Activated B cell treated with CpG ODN at 0.5 μM for 24 hours (primary cell): Measurements from ENCODE around the gene MLLT10. TPM values are rescaled to one million over a fixed set of nuclear protein-coding genes. Genes with fewer than 3 reads are reported as not detected.

Source experiments
- ATAC-seq: fragments of 200-7000 bp; cut with Tn5 transposase; one replicate; pipeline ENCODE4 v1.10.0; 2021; ENCODE audit warnings: low read depth, mild to moderate bottlenecking, moderate library complexity
- CTCF ChIA-PET: fragments of 350-600 bp; sonication (Branson Sonifier 250); formaldehyde crosslinking; loops from one replicate; lab custom pipeline; 2021; ENCODE audit warnings: antibody characterized with exemption; lab: Charles Lee
- POLR2A ChIA-PET: fragments of 350-600 bp; sonication (Branson Sonifier 250); formaldehyde crosslinking; loops from one replicate; lab custom pipeline; 2021; ENCODE audit warnings: antibody characterized with exemption; lab: Charles Lee
- DNase-seq: peaks from one replicate; pipeline ENCODE4 v3.0.0; 2022
- H3K27ac Mint-ChIP-seq: one replicate; pipeline ENCODE4 v1.8.0; 2020; ENCODE audit warnings: mixed read lengths
- H3K27me3 Mint-ChIP-seq: one replicate; pipeline ENCODE4 v1.8.0; 2021; ENCODE audit warnings: mixed read lengths
- H3K36me3 Mint-ChIP-seq: one replicate; pipeline ENCODE4 v1.8.0; 2021; ENCODE audit warnings: low read depth, mixed read lengths
- H3K4me1 Mint-ChIP-seq: one replicate; pipeline ENCODE4 v1.8.0; 2021; ENCODE audit warnings: mixed read lengths
- H3K4me3 Mint-ChIP-seq: one replicate; pipeline ENCODE4 v1.8.0; 2020; ENCODE audit warnings: mild to moderate bottlenecking, mixed read lengths
- H3K9me3 Mint-ChIP-seq: one replicate; pipeline ENCODE4 v1.8.0; 2020; ENCODE audit warnings: mixed read lengths
- CTCF ChIP-seq: fragments of 200-600 bp; IDR thresholded peaks from one replicate; pipeline ENCODE4 v1.8.0; 2022; ENCODE audit warnings: antibody characterized with exemption, mild to moderate bottlenecking
- intact Hi-C: fragments of 100-400 bp; cut with micrococcal nuclease; formaldehyde crosslinking; loops from one replicate; pipeline ENCODE4 v1.15.1; 2024
- total RNA-seq: library from RNA; stranded (reverse); gene quantifications from 2 replicates; pipeline ENCODE4 v1.2.3, GENCODE V29; 2022

The MLLT10 gene
- total RNA-seq, 1 donor from 2014 or later: 48.7 TPM

- Mint-ChIP-seq H3K4me1 (peaks cover 17% of the 10 kb centered on the region), H3K27ac (no peak overlapping the region), H3K36me3 (peaks cover 13% of the 10 kb centered on the region), H3K4me3 (no peak overlapping the region), H3K9me3 (no peaks in the 10 kb centered on the region), H3K27me3 (no peaks in the 10 kb centered on the region)
- ChIA-PET CTCF (no interaction called here), POLR2A (no interaction called here)
- ATAC-seq (no peak), DNase-seq (no peak)
- no peak for TF ChIP-seq CTCF
- intact Hi-C loops: no loop called here
These were observed 128.6 kb downstream of the MLLT10 start for GRCh38 chr10:21662635-21663034.

- H3K9me3 Mint-ChIP-seq: no peaks in the 10 kb centered on the region
- TF ChIP-seq CTCF: no peak
- H3K27ac Mint-ChIP-seq: no peak overlapping the region
- no peak overlapping the region for H3K4me3 Mint-ChIP-seq
- CTCF ChIA-PET: no interaction called here
- intact Hi-C loops: no loop called here
- peaks cover 23% of the 10 kb centered on the region for H3K36me3 Mint-ChIP-seq
- peaks cover 20% of the 10 kb centered on the region for H3K4me1 Mint-ChIP-seq
- no peak for DNase-seq
- POLR2A ChIA-PET: no interaction called here
- H3K27me3 Mint-ChIP-seq: no peaks in the 10 kb centered on the region
- ATAC-seq: no peak
These were observed 134.8 kb downstream of the MLLT10 start for GRCh38 chr10:21668831-21669230.

- peak overlapping the region; percentile 19 for H3K27ac Mint-ChIP-seq
- H3K36me3 Mint-ChIP-seq: peaks cover 26% of the 10 kb centered on the region
These were observed 136.4 kb downstream of the MLLT10 start for GRCh38 chr10:21670391-21670790.

GRCh38 chr10:21673668-21674067 is 139.6 kb downstream of the MLLT10 start:
- no peak for TF ChIP-seq CTCF
- H3K36me3 Mint-ChIP-seq: peaks cover 20% of the 10 kb centered on the region
- H3K27ac Mint-ChIP-seq: no peak overlapping the region
- intact Hi-C loops: no loop called here
- H3K9me3 Mint-ChIP-seq: no peaks in the 10 kb centered on the region
- ATAC-seq: no peak
- POLR2A ChIA-PET: no interaction called here
- no peak for DNase-seq
- no peak overlapping the region for H3K4me3 Mint-ChIP-seq
- no peaks in the 10 kb centered on the region for H3K27me3 Mint-ChIP-seq
- CTCF ChIA-PET: no interaction called here
- peaks cover 20% of the 10 kb centered on the region for H3K4me1 Mint-ChIP-seq

More at GRCh38 chr10:21670391-21670790, 136.4 kb downstream of the MLLT10 start:
- Mint-ChIP-seq H3K9me3 (no peaks in the 10 kb centered on the region), H3K27me3 (no peaks in the 10 kb centered on the region), H3K4me3 (no peak overlapping the region), H3K4me1 (peaks cover 23% of the 10 kb centered on the region)
- ATAC-seq (no peak), DNase-seq (no peak)
- TF ChIP-seq CTCF: no peak
- CTCF ChIA-PET: no interaction called here
- POLR2A ChIA-PET: no interaction called here
- intact Hi-C loops: no loop called here

GRCh38 chr10:21675157-21675796 is 141.2 kb downstream of the MLLT10 start:
- peaks cover 25% of the 10 kb centered on the region for H3K36me3 Mint-ChIP-seq
- H3K27me3 Mint-ChIP-seq: no peaks in the 10 kb centered on the region
- no peak overlapping the region for H3K27ac Mint-ChIP-seq
- POLR2A ChIA-PET: no interaction called here
- no peak for DNase-seq
- no peak overlapping the region for H3K4me3 Mint-ChIP-seq
- CTCF ChIA-PET: interaction anchor here (0.6 kb wide), 1 partner anchor 15 kb away, joined by 3 read pairs; no protein-coding TSS in a partner anchor
- peak; percentile 83 for TF ChIP-seq CTCF
- peak; percentile 31 for ATAC-seq
- H3K4me1 Mint-ChIP-seq: peaks cover 6% of the 10 kb centered on the region
- intact Hi-C loops: loop anchor here (1.0 kb wide), 1 partner anchor 180 kb away; no protein-coding TSS in a partner anchor
- H3K9me3 Mint-ChIP-seq: no peaks in the 10 kb centered on the region
